Fibroblast of pulmonary artery (primary cell): ENCODE data around the gene ABCC8.

Experiments
- DNase-seq: peaks from one replicate; pipeline ENCODE4 v3.0.0-alpha.2; 2010; ENCODE audit warnings: low read depth
- H3K4me3 ChIP-seq: replicated peaks from 2 replicates; pipeline ENCODE4 v1.5.1; 2011; ENCODE audit warnings: low read depth, mild to moderate bottlenecking, control low read depth, low read length, moderate library complexity
- CTCF ChIP-seq: IDR thresholded peaks from 2 replicates; pipeline ENCODE4 v1.5.1; 2011; ENCODE audit warnings: mild to moderate bottlenecking, control low read depth, low read length, inconsistent platforms; ENCODE audit errors: missing control alignments

The ABCC8 gene

GRCh38 chr11:17475666-17476316, 854 bp downstream of the ABCC8 start:
- no peak overlapping the region for H3K4me3 ChIP-seq
- DNase-seq = no peak
- TF ChIP-seq CTCF = no peak

- no peak overlapping the region for H3K4me3 ChIP-seq
- TF ChIP-seq CTCF = peak; percentile 7
- no peak for DNase-seq
Measured at GRCh38 chr11:17473071-17473744, 3.4 kb downstream of the ABCC8 start.

GRCh38 chr11:17472467-17472866, 4.2 kb downstream of the ABCC8 start:
- TF ChIP-seq CTCF = no peak
- H3K4me3 ChIP-seq = no peak overlapping the region
- DNase-seq = no peak

GRCh38 chr11:17471501-17471900, 5.1 kb downstream of the ABCC8 start:
- no peak for DNase-seq
- no peak overlapping the region for H3K4me3 ChIP-seq
- TF ChIP-seq CTCF = no peak

GRCh38 chr11:17469998-17470397, 6.6 kb downstream of the ABCC8 start:
- H3K4me3 ChIP-seq = no peak overlapping the region
- TF ChIP-seq CTCF = no peak
- no peak for DNase-seq

GRCh38 chr11:17468122-17468521, 8.5 kb downstream of the ABCC8 start:
- no peak for DNase-seq
- H3K4me3 ChIP-seq = no peak overlapping the region
- TF ChIP-seq CTCF = no peak
